ENCODE data around the gene GRID1.

DNA sequence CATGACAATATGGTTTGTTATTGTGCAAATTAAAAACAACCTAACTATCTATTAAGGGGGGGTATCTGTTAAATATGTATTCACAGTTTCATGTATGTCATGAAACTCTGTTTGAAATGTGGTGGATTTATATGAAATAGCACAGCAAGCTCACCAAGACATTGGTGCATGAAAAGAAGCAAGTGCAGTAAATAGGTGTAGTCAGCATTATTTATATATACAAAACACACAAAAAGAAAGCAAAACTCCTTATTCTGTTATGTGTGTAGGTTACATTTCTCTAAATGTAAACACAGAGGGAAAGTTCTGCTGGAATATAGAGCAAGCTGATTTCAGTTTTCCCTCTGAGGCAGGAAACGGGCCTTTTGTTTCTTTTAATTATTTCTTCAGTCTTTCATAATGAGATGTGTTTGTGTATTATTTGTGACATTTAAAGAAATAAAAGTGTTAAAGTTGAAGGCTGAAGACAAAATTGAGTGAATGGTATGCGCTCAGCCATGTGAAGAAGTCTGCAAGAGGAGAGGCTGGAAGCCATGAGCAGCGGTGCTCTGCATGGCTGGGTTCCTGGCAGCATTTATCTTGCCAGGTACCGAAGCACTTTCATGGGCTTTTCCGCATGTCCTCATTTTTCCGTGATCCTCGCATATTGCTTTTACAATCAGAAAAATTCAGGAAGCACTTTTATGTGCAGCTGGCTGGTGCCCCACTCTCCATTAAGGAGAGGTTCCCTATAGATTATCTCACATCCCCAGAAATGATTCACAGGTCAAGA, 38.5 kb downstream of the GRID1 start:
- no peak for TF ChIP-seq CTCF (conservative IDR thresholded peaks at IDR 0.05)
- no peak for TF ChIP-seq EZH2 (IDR thresholded peaks at IDR 0.05; ENCODE audit: low read depth)
